ENCODE measurements around the gene FANCC.

FANCC gene

GRCh38 chr9:95355500-95355899 is 38.0 kb upstream of the FANCC start:
- no peak for TF ChIP-seq ZNF384 (IDR thresholded peaks at IDR 0.05)
- TF ChIP-seq FOXK2 (IDR thresholded peaks at IDR 0.05): no peak
- POLR2A ChIA-PET: interaction anchor here (0.7 kb wide), 1 partner anchor 37 kb away, joined by 3 read pairs; no protein-coding TSS in a partner anchor

GRCh38 chr9:95351051-95351450 is 33.5 kb upstream of the FANCC start:
- POLR2A ChIA-PET: no interaction called here
- CTCF ChIA-PET: no interaction called here
- TF ChIP-seq ELF4 (IDR thresholded peaks at IDR 0.05): no peak
- no peak for TF ChIP-seq L3MBTL2 (conservative IDR thresholded peaks at IDR 0.05)
- no peak for TF ChIP-seq CTBP1 (IDR thresholded peaks at IDR 0.05; ENCODE audit: borderline replicate concordance)
- TF ChIP-seq, protein P1, sequence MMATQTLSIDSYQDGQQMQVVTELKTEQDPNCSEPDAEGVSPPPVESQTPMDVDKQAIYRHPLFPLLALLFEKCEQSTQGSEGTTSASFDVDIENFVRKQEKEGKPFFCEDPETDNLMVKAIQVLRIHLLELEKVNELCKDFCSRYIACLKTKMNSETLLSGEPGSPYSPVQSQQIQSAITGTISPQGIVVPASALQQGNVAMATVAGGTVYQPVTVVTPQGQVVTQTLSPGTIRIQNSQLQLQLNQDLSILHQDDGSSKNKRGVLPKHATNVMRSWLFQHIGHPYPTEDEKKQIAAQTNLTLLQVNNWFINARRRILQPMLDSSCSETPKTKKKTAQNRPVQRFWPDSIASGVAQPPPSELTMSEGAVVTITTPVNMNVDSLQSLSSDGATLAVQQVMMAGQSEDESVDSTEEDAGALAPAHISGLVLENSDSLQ (IDR thresholded peaks at IDR 0.05): no peak
- no peak for DNase-seq (ENCODE audit: extremely low spot score)

More at GRCh38 chr9:95355500-95355899, 38.0 kb upstream of the FANCC start:
- DNase-seq (ENCODE audit: extremely low spot score): no peak
- CTCF ChIA-PET: interaction anchor here (0.5 kb wide), 1 partner anchor 37 kb away, joined by 4 read pairs; no protein-coding TSS in a partner anchor

DNA sequence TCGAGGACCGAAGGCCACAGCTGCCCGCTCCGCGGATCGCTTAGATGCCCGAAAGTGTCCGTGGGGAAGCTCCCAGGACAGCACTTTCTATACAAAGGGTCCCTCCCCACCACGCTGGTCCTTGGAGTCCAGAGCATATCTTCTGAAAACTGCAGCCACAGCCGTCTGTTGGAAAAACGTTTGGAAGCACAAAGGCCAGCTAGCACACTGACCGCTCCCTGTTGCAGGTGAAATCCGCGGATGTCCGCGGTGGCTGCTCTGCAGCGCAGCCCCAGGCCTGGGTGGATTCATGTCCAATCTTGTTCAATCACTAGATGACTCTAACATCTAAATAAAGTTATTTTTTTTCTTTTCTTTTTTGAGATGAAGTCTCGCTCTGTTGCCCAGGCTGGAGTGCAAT is 32.8 kb upstream of the FANCC start:
- TF ChIP-seq ELF4 (IDR thresholded peaks at IDR 0.05) (no peak), FOXK2 (IDR thresholded peaks at IDR 0.05) (no peak)
- POLR2A ChIA-PET: no interaction called here
- CTCF ChIA-PET: no interaction called here
- no peak for DNase-seq (ENCODE audit: extremely low spot score)

- ChIA-PET CTCF (interaction anchor here (0.6 kb wide), 1 partner anchor 27 kb away, joined by 3 read pairs; no protein-coding TSS in a partner anchor), POLR2A (no interaction called here)
- DNase-seq (ENCODE audit: extremely low spot score): no peak
- TF ChIP-seq ZNF384 (IDR thresholded peaks at IDR 0.05) (no peak), CTBP1 (IDR thresholded peaks at IDR 0.05; ENCODE audit: borderline replicate concordance) (no peak), LEF1 (IDR thresholded peaks at IDR 0.05; ENCODE audit: borderline replicate concordance) (no peak), L3MBTL2 (conservative IDR thresholded peaks at IDR 0.05) (no peak), BHLHE40 (IDR thresholded peaks at IDR 0.05; ENCODE audit: borderline replicate concordance) (no peak), NFRKB (IDR thresholded peaks at IDR 0.05) (no peak), FOXA1 (IDR thresholded peaks at IDR 0.05) (no peak), HDGF (IDR thresholded peaks at IDR 0.05; ENCODE audit: borderline replicate concordance) (no peak), FOXK2 (IDR thresholded peaks at IDR 0.05) (no peak), TARDBP (IDR thresholded peaks at IDR 0.05) (no peak), FOXM1 (IDR thresholded peaks at IDR 0.05; ENCODE audit: borderline replicate concordance) (no peak), ELF4 (IDR thresholded peaks at IDR 0.05) (no peak), SUZ12 (IDR thresholded peaks at IDR 0.05) (no peak), ARNT (IDR thresholded peaks at IDR 0.05) (no peak), SP1 (IDR thresholded peaks at IDR 0.05) (no peak)
- TF ChIP-seq, protein P1 (IDR thresholded peaks at IDR 0.05): no peak
Measured at GRCh38 chr9:95349091-95350038, 31.9 kb upstream of the FANCC start.

GRCh38 chr9:95346021-95346420 is 28.5 kb upstream of the FANCC start:
- TF ChIP-seq BHLHE40 (IDR thresholded peaks at IDR 0.05; ENCODE audit: borderline replicate concordance) (no peak), CTBP1 (IDR thresholded peaks at IDR 0.05; ENCODE audit: borderline replicate concordance) (no peak), NFRKB (IDR thresholded peaks at IDR 0.05) (no peak), ELF4 (IDR thresholded peaks at IDR 0.05) (no peak), FOXA1 (IDR thresholded peaks at IDR 0.05) (no peak), L3MBTL2 (conservative IDR thresholded peaks at IDR 0.05) (no peak)
- CTCF ChIA-PET: no interaction called here
- DNase-seq (ENCODE audit: extremely low spot score): no peak
- POLR2A ChIA-PET: no interaction called here

DNA sequence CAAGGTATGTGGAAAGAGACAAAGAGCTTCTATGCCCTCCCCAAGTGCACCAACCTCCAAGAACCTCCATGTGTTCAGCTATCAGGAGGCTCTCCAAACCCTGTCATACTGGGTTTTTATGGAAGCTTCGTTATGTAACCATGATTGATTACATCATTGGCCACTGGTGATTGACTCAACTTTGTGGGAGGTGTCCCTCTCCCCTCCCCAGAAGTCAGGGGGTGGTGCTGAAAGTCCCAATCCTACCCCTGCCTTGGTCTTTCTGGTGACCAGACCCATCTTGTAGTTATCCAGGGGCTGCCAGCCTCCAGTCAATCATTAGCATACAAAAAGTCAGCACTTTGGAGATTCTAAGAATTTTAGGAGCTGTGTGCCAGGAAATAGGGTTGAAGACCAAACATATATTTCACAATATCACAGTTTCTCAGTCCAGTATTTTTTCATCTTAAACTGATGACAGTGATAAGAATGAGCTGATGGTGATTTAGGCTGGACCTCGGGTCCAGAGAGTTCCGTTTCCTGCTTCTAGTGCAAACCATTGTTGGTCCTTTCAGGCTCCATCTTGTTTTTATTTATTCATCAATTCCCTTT is 27.3 kb upstream of the FANCC start:
- POLR2A ChIA-PET: no interaction called here
- CTCF ChIA-PET: interaction anchor here (0.9 kb wide), 1 partner anchor 9 kb away, joined by 3 read pairs; no protein-coding TSS in a partner anchor
- no peak for DNase-seq (ENCODE audit: extremely low spot score)

GRCh38 chr9:95343725-95344287 is 26.3 kb upstream of the FANCC start:
- POLR2A ChIA-PET: no interaction called here

More for the DNA sequence above, 27.3 kb upstream of the FANCC start:
- TF ChIP-seq NFRKB (IDR thresholded peaks at IDR 0.05): no peak
- no peak for TF ChIP-seq FOXM1 (IDR thresholded peaks at IDR 0.05; ENCODE audit: borderline replicate concordance)
- TF ChIP-seq SP1 (IDR thresholded peaks at IDR 0.05): no peak
- TF ChIP-seq ELF4 (IDR thresholded peaks at IDR 0.05): no peak
- no peak for TF ChIP-seq CTBP1 (IDR thresholded peaks at IDR 0.05; ENCODE audit: borderline replicate concordance)
- no peak for TF ChIP-seq LEF1 (IDR thresholded peaks at IDR 0.05; ENCODE audit: borderline replicate concordance)
- no peak for TF ChIP-seq HDGF (IDR thresholded peaks at IDR 0.05; ENCODE audit: borderline replicate concordance)
- TF ChIP-seq ZNF384 (IDR thresholded peaks at IDR 0.05): no peak
- no peak for TF ChIP-seq ARNT (IDR thresholded peaks at IDR 0.05)
- TF ChIP-seq TARDBP (IDR thresholded peaks at IDR 0.05): no peak

More at GRCh38 chr9:95343725-95344287, 26.3 kb upstream of the FANCC start:
- CTCF ChIA-PET: no interaction called here
- no peak for TF ChIP-seq LEF1 (IDR thresholded peaks at IDR 0.05; ENCODE audit: borderline replicate concordance)
- no peak for DNase-seq (ENCODE audit: extremely low spot score)

All from HEK293T (cell line).